NB4 (cell line): Measurements from ENCODE around the gene DPYSL4.

Experiments used
- MYC ChIP-seq: IDR thresholded peaks from 2 replicates; pipeline ENCODE4 v1.6.1; 2011; ENCODE audit warnings: low read depth, low read length
- POLR2A ChIP-seq: IDR thresholded peaks from 2 replicates; pipeline ENCODE4 v1.6.1; 2011; ENCODE audit warnings: mild to moderate bottlenecking; ENCODE audit not compliant: insufficient read length; ENCODE audit errors: extremely low read depth
- TF ChIP-seq, protein P1 (sequence below): IDR thresholded peaks from one replicate; pipeline ENCODE4 v1.5.1; 2012; ENCODE audit warnings: low read depth, low read length
- TF ChIP-seq, protein P2 (sequence below): IDR thresholded peaks from 2 replicates; pipeline ENCODE4 v1.6.1; 2011; ENCODE audit warnings: low read depth, low read length

DNA sequence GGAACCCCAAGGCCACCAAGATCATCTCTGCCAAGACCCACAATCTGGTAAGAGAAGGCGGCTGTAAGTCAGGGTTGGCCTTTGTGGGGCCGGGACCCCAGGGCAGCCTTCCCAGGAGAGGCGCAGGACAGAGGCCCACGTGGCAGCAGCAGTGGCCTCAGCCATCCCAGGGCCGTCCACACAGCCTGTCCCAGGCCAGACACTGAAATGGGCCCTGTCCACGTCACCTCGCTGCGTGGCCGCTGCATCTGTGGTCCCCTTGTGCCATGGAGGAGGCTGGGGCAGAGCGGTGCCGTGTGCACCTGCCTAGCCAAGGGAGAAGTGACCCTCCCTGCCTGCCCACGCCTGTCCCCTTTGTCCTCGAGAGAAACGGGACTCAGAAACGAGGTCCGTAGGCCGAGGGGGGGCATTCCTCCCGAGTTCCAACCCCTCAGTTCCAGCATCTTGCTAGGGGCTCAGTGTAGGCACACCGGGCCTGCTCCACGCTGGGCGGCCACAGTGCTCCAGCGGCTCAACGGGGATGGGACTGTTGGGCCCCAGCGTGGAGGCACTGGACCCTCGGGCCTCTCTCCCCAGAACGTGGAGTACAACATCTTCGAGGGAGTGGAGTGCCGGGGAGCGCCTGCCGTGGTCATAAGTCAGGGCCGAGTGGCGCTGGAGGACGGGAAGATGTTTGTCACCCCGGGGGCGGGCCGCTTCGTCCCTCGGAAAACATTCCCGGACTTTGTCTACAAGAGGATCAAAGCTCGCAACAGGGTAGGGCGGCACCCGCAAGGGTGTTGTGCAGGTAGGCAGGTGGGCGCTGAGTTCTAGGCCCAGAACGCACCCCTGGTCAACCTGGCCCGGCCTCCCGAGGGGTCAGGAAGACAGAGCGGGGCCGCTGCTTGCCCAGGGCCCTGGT is 15.6 kb downstream of the DPYSL4 start:
- TF ChIP-seq MYC (no peak), POLR2A (no peak)
- TF ChIP-seq, protein P1, sequence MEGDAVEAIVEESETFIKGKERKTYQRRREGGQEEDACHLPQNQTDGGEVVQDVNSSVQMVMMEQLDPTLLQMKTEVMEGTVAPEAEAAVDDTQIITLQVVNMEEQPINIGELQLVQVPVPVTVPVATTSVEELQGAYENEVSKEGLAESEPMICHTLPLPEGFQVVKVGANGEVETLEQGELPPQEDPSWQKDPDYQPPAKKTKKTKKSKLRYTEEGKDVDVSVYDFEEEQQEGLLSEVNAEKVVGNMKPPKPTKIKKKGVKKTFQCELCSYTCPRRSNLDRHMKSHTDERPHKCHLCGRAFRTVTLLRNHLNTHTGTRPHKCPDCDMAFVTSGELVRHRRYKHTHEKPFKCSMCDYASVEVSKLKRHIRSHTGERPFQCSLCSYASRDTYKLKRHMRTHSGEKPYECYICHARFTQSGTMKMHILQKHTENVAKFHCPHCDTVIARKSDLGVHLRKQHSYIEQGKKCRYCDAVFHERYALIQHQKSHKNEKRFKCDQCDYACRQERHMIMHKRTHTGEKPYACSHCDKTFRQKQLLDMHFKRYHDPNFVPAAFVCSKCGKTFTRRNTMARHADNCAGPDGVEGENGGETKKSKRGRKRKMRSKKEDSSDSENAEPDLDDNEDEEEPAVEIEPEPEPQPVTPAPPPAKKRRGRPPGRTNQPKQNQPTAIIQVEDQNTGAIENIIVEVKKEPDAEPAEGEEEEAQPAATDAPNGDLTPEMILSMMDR = no peak
- TF ChIP-seq, protein P2, sequence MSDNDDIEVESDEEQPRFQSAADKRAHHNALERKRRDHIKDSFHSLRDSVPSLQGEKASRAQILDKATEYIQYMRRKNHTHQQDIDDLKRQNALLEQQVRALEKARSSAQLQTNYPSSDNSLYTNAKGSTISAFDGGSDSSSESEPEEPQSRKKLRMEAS = no peak
